GM12872 (cell line): Measurements from ENCODE around the gene PLAA.

ENCODE experiments used
- TF ChIP-seq, protein P1 (sequence below): IDR thresholded peaks from 3 replicates; pipeline ENCODE4 v1.5.1; 2011; ENCODE audit warnings: low read depth, mild to moderate bottlenecking, low read length, moderate library complexity; ENCODE audit not compliant: insufficient read depth

Gene PLAA

GRCh38 chr9:26956860-26957233 is 9.8 kb upstream of the PLAA start:
- TF ChIP-seq, protein P1, sequence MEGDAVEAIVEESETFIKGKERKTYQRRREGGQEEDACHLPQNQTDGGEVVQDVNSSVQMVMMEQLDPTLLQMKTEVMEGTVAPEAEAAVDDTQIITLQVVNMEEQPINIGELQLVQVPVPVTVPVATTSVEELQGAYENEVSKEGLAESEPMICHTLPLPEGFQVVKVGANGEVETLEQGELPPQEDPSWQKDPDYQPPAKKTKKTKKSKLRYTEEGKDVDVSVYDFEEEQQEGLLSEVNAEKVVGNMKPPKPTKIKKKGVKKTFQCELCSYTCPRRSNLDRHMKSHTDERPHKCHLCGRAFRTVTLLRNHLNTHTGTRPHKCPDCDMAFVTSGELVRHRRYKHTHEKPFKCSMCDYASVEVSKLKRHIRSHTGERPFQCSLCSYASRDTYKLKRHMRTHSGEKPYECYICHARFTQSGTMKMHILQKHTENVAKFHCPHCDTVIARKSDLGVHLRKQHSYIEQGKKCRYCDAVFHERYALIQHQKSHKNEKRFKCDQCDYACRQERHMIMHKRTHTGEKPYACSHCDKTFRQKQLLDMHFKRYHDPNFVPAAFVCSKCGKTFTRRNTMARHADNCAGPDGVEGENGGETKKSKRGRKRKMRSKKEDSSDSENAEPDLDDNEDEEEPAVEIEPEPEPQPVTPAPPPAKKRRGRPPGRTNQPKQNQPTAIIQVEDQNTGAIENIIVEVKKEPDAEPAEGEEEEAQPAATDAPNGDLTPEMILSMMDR, result no peak

GRCh38 chr9:26955921-26956859 is 9.1 kb upstream of the PLAA start, which contains the start of gene IFT74:
IFT74 (plus strand) TSS chr9:26956412; CDS start chr9:26961968, 5,556 bp downstream.
- TF ChIP-seq, protein P1, result no peak

GRCh38 chr9:26955222-26955903 is 8.3 kb upstream of the PLAA start:
- TF ChIP-seq, protein P1, result no peak

DNA sequence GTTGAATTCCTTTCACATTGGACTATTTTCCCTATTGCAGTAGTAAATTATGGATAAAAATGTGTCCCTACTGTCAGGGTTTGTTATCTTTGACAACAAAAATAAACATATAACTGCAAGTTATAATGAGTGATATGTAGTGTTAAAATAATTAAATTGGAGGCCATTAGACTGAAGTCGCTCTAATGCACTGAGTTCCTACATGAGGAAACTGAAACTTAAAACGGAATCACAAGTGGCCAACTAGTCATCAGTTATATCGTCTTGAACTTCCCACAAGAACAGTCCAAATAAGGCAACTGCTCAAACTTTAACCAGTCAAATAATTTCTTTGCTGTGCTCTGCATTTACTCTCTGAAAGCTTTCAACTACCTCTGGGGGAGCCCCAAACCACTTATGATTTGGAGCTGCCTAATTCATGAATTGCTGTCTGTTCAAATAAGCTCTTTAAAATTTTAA is 7.0 kb upstream of the PLAA start:
- TF ChIP-seq, protein P1, result no peak

- TF ChIP-seq, protein P1, result no peak
These were observed 4.8 kb upstream of the PLAA start for GRCh38 chr9:26951794-26952193.

- TF ChIP-seq, protein P1, result no peak
These were observed 3.5 kb upstream of the PLAA start for GRCh38 chr9:26950521-26950920.

DNA sequence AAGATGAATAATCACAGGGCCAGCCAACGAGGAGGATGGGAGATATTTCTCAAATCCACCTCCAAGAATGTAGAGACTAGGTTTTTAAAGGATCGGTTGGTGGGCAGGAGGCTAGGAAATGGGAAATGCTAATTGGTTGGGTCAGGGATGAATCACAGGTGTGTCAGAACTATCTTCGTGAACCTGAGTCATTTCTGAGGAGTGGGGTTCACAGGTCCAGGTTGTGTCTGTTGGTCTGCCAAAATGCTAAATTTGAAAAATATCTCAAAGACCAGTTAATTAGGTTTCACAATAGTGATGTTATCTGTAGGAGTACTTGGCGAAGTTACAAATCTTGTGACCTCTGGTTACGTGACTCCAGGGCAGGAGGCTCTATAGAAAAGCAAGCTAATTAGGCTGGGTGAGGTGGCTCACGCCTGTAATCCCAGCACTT is 2.6 kb upstream of the PLAA start:
- TF ChIP-seq, protein P1, result no peak
